HG03457 (cell line): ENCODE data around the gene KCNK17.

Experiments
- ATAC-seq: cut with Tn5 transposase; IDR thresholded peaks from one replicate; pipeline ENCODE4 v1.9.1; 2021; ENCODE audit warnings: moderate number of reproducible peaks; ENCODE audit not compliant: unreplicated experiment

Gene KCNK17

DNA sequence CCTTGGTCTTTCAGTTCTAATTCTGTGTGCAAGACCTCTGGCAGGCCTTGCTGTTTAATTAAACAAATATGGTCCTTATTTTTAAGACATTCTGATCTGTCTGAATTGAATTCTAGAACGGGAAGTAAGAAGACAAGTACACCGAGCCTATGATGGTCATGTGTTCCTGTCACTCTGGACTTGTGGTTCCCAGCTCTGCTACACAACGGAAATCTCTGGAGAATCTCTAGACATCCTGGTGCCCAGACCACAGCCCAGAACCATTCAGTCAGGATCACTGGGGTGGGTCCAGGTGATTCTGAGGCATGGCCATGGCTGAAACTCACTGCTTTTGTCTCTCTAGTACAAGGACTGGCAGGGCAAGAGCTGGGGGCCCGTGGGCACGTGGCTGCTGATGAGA lies 24.2 kb upstream of the KCNK17 start:
- ATAC-seq = no peak

GRCh38 chr6:39335780-39336545 lies 21.7 kb upstream of the KCNK17 start:
- no peak for ATAC-seq

GRCh38 chr6:39333644-39334438 lies 19.6 kb upstream of the KCNK17 start:
- no peak for ATAC-seq

- no peak for ATAC-seq
Observed at GRCh38 chr6:39330476-39330875, 16.3 kb upstream of the KCNK17 start.

DNA sequence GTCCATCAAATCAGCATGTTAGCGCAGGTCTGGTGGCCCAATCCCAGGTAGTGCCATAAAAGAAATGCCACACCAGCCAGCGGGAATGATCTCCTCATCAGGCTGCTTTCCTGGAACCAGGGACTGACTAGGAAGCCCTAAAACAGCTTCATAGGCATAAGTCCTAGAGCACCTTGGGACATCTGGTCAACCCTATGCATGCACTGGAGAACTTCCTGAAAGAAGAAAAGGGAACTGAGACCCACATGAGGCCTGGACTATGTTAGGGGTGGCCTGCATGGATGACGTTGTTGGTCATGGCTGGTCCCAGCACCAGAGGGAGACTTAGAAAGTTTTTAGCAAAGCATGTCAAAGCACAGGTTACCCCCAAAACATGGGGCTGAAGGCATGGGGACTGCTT lies 15.8 kb upstream of the KCNK17 start:
- ATAC-seq = no peak

- ATAC-seq = no peak
Observed at GRCh38 chr6:39328066-39328465, 13.8 kb upstream of the KCNK17 start.

DNA sequence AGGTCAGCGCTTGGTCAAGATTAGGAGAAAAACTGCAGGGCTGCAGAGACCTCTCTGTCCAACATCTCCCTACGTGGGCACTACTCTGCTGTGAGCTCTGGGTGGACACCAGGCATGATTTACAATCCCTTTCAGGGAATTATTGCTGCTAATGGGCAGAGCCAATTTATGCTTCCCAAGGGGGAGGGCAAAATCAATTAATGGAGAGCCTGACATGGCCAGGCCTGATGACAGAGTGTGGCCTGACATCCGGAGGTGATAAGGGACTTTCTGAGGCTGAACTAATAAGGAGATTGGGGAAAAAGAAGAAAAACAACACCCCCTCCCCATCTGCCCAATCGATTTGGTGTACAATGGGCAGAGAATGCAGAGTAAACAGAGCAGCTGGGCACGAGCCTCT lies 13.3 kb upstream of the KCNK17 start:
- ATAC-seq = no peak

GRCh38 chr6:39322306-39322850 lies 8.2 kb upstream of the KCNK17 start, which contains the start of gene KCNK16:
Gene KCNK16 (minus strand): TSS chr6:39322702. CDS start chr6:39322540, 162 bp downstream.
- ATAC-seq = no peak

DNA sequence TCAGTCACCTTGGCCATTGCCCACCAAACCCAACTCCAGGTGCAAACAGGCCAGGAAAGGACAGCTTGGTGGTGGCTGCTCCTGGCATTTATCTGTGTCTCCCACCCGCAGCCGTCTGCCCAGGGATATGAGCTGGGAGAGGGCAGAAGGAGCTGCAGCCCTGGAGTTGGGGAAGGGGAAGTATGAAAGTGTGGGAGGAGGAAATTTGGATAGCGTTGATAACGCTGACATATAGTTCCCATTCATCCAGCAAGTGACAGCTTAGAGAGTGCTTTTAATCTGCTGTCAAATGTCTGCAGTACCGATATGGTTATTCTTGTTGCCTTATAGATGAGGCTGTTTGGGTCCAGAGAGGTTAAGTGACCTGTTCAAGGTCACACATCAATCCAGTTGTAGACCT lies 7.5 kb upstream of the KCNK17 start:
- no peak for ATAC-seq

DNA sequence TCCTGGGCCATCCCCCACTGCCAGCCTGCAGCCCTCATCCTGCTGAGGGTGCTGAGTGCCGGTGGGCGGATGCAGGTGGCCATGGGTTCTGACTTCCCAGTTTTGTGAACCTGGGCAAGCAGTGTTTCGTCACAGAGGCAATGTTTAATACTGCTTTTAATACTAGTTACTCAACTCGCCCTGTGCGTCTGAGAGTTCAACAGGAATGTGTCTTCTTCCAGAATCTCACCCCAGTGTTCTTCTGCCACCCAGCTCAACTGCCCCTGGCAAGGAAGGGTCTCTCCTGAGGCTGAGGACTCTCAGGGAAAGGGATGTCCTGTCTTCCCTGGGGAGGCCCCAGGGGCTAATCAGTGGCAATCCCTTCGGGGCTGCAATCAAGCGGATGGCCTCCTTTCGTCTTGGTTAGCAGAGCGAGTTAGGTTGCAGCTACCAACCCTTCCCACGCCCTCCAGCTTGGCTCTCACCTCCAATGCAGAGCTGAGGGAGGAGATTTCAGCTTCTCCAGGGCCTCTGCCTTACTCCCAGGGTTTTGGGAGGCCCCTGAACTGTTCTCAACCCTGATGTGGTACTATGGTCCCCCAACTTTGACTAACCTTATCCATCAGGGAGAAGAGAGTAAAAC lies 6.3 kb upstream of the KCNK17 start:
- no peak for ATAC-seq

DNA sequence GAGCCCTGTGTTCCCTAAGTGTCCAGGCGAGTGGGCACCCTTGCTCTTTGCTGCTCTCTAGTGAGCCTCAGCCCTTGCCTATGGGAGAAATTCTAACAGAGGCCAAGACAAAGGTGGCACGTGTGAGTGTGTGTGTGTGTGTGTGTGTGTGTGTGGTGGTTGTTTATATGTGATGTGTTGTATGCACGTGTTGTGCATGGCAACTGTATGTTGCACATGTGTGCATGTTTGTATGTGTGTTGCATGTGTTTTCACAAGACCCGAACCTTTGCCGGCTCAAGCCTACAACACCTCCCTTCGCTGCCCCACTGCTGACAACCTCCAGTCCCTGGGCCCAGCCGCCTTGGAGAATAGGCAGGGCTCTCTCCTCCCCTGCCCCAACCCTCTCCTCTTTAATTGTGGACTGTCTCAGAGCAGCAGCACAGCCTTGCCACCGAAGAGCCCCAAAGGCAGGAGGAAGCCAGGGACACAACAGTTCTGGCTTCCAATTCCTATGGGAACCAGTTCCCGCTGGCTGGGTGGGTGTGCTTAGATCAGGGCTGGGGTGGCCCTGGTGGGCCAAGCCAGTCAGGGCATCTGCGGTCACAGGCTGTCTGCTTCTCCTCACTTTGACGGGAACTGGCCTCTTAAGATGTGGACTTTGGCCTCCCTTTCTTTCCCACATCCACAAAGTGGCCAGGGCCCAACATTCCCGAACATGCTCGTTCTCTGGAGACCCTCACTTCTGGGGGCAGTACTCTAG lies 5.6 kb upstream of the KCNK17 start:
- no peak for ATAC-seq

DNA sequence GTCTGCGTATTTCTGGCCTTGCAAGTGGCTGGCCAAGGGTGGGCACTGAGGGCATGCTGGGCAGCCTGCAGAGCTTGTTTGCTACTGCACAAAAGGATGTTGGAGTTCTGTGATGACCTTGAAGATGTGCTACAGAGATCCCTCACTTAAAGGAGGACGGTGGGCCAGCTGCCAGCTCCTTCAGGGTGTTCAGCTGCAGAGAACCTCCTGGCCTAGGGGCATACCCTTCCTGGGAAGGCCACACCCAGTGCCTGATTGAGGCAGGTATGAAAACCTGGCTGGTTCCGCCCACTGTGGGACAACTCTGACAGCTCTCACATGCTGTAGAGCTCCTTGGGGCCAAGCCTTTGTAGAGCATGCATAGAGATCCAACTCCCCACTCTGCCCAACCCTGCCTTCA lies 3.0 kb upstream of the KCNK17 start:
- ATAC-seq = no peak

GRCh38 chr6:39313526-39314272 lies 520 bp downstream of the KCNK17 start:
- ATAC-seq = no peak

DNA sequence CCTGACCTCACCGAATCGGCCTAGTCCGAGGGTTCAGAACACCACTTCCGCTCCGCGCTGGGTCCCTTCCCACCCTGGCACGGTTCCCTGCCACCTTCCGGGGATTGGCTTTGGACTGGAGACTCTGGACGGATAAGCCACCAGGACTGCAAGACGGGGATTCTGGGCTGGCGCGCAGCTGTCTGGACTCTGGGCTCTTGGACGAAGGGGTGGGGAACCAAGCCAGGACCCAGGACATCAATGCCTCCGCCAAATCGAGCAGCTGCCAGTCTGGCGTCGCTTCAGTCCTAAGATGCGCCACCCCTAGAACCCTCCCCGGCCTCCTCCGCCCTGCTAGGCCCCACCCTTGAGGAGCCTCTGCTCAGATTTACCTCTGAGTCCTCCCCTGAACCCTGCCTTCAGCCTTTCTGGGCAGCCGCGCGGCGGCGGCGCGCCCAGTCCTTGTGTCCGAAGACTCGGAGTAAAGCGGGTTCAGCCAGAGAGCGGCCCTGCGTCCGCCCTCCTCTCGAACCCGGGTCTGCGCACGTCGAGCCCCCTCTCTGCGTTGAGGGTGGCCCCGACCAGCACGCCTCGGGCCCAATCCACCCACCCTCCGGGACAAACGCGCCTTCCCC lies 1.2 kb downstream of the KCNK17 start:
- no peak for ATAC-seq

DNA sequence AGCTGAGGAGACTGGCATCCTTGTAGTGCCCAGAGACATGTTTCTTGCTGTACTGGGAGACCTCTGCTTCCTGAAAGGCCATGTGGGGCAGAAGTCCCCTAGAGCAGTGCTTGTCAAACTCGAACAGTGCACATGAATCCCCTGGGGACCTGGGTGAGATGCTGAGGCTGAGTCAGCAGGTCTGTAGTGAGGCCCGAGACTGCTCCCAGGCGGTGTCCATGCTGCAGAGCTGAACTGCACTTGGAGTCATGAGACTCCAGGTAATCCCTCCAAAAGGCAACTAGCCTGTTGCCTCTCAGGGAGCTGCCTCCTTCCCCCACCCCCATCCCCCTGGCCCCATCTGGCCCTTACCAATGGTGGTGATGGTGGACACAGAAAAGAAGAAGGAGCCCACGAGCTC lies 3.7 kb downstream of the KCNK17 start:
- no peak for ATAC-seq

- ATAC-seq = no peak
Observed at GRCh38 chr6:39309942-39310531, 4.2 kb downstream of the KCNK17 start.

DNA sequence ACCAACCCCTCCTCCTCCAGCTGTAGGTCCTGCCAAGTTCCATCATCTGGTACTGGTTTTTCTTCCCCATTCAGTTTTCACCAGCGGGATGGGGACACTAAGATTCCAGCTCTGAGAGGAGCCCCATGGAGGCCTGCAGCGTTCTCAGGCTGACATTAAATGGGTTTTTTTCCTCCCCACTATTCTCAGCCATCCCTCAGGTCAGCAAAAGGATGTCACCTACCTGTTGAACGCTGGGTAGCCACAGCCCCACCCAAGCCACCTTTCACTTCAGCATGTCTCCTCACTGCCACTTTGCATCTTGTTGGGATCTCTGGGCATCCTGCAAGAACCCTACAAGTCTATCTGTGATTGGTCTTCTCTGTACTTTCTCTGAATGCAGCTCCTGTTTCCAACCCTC lies 6.8 kb downstream of the KCNK17 start:
- ATAC-seq = no peak

- ATAC-seq = no peak
Observed at GRCh38 chr6:39304951-39305350, 9.3 kb downstream of the KCNK17 start.

GRCh38 chr6:39303425-39304153 lies 10.6 kb downstream of the KCNK17 start:
- ATAC-seq = no peak
